ENCODE data around the gene PIP5K1B.
"Not testable (repeated sequence)": the region's sequence is repeated elsewhere in the genome, so short reads cannot be mapped to it uniquely, and the experiment has no call there.

Gene PIP5K1B

GRCh38 chr9:68698943-68699509 is 6.0 kb upstream of the PIP5K1B start:
- H3K4me3 ChIP-seq (ENCODE audit: low read length), result no peak overlapping the region
- no peak for DNase-seq (ENCODE audit: low read depth)
- no peak for TF ChIP-seq CTCF (conservative IDR thresholded peaks at IDR 0.05; ENCODE audit: low read length)

- not testable (repeated sequence) for DNase-seq (ENCODE audit: low read depth); H3K4me3 ChIP-seq (ENCODE audit: low read length)
These were observed 5.4 kb upstream of the PIP5K1B start for GRCh38 chr9:68699625-68700024.

GRCh38 chr9:68702493-68702892 is 2.5 kb upstream of the PIP5K1B start:
- no peak overlapping the region for H3K4me3 ChIP-seq (ENCODE audit: low read length)
- no peak for TF ChIP-seq CTCF (conservative IDR thresholded peaks at IDR 0.05; ENCODE audit: low read length)
- no peak for DNase-seq (ENCODE audit: low read depth)

- no peak for DNase-seq (ENCODE audit: low read depth)
- no peak for TF ChIP-seq CTCF (conservative IDR thresholded peaks at IDR 0.05; ENCODE audit: low read length)
- no peak overlapping the region for H3K4me3 ChIP-seq (ENCODE audit: low read length)
These were observed 1.4 kb upstream of the PIP5K1B start for GRCh38 chr9:68703672-68704071.

- TF ChIP-seq CTCF (conservative IDR thresholded peaks at IDR 0.05; ENCODE audit: low read length), result no peak
- no peak for DNase-seq (ENCODE audit: low read depth)
- no peak overlapping the region for H3K4me3 ChIP-seq (ENCODE audit: low read length)
These were observed 584 bp upstream of the PIP5K1B start for GRCh38 chr9:68704498-68704813.

- no peak for DNase-seq (ENCODE audit: low read depth)
- no peak for TF ChIP-seq CTCF (conservative IDR thresholded peaks at IDR 0.05; ENCODE audit: low read length)
- peak overlapping the region; percentile 39 for H3K4me3 ChIP-seq (ENCODE audit: low read length)
These were observed 707 bp downstream of the PIP5K1B start for GRCh38 chr9:68705531-68706362.

GRCh38 chr9:68706363-68707201 is 1.5 kb downstream of the PIP5K1B start:
- no peak for DNase-seq (ENCODE audit: low read depth)
- no peak overlapping the region for H3K4me3 ChIP-seq (ENCODE audit: low read length)
- no peak for TF ChIP-seq CTCF (conservative IDR thresholded peaks at IDR 0.05; ENCODE audit: low read length)
